TTC549 (cell line): ENCODE results near the gene ACACB.

Experiments used
- FAIRE-seq: peaks from 2 replicates; lab custom pipeline; 2012; peaks lifted over from hg19 to GRCh38; lab: Jason Lieb, UNC

Gene ACACB

GRCh38 chr12:109221277-109221931 is 105.0 kb downstream of the ACACB start:
- no peak for FAIRE-seq

GRCh38 chr12:109222062-109222461 is 105.7 kb downstream of the ACACB start:
- FAIRE-seq: no peak

- FAIRE-seq: no peak
Observed at GRCh38 chr12:109222496-109222895, 106.1 kb downstream of the ACACB start.

GRCh38 chr12:109223211-109223610 is 106.8 kb downstream of the ACACB start:
- no peak for FAIRE-seq

- FAIRE-seq: no peak
Observed at GRCh38 chr12:109223868-109224267, 107.5 kb downstream of the ACACB start.

- FAIRE-seq: no peak
Observed at GRCh38 chr12:109228664-109229063, 112.3 kb downstream of the ACACB start.

GRCh38 chr12:109230193-109230592 is 113.8 kb downstream of the ACACB start:
- no peak for FAIRE-seq

GRCh38 chr12:109232731-109233130 is 116.3 kb downstream of the ACACB start:
- no peak for FAIRE-seq

- FAIRE-seq: no peak
Observed at GRCh38 chr12:109234012-109234411, 117.6 kb downstream of the ACACB start.

- no peak for FAIRE-seq
Observed at GRCh38 chr12:109236257-109236656, 119.9 kb downstream of the ACACB start.

GRCh38 chr12:109239179-109239578 is 122.8 kb downstream of the ACACB start:
- FAIRE-seq: no peak

- FAIRE-seq: no peak
Observed at GRCh38 chr12:109239691-109240090, 123.3 kb downstream of the ACACB start.

- peak; percentile 53 for FAIRE-seq
Observed at GRCh38 chr12:109240365-109240764, 124.0 kb downstream of the ACACB start.

- no peak for FAIRE-seq
Observed at GRCh38 chr12:109241936-109242335, 125.5 kb downstream of the ACACB start.

- no peak for FAIRE-seq
Observed at GRCh38 chr12:109244073-109244472, 127.7 kb downstream of the ACACB start.

- FAIRE-seq: no peak
Observed at GRCh38 chr12:109246221-109246620, 129.8 kb downstream of the ACACB start.

GRCh38 chr12:109247831-109248654 is 131.7 kb downstream of the ACACB start:
- FAIRE-seq: no peak

- FAIRE-seq: no peak
Observed at GRCh38 chr12:109250523-109250922, 134.1 kb downstream of the ACACB start.

GRCh38 chr12:109252799-109253198 is 136.4 kb downstream of the ACACB start:
- FAIRE-seq: no peak

GRCh38 chr12:109253913-109254544 is 137.6 kb downstream of the ACACB start:
- FAIRE-seq: no peak

GRCh38 chr12:109255377-109255776 is 139.0 kb downstream of the ACACB start:
- FAIRE-seq: no peak

- FAIRE-seq: no peak
Observed at GRCh38 chr12:109256011-109256410, 139.6 kb downstream of the ACACB start.

- FAIRE-seq: no peak
Observed at GRCh38 chr12:109258201-109258600, 141.8 kb downstream of the ACACB start.
